ENCODE results near the gene PRPF40B.

GRCh38 chr12:49588281-49588680 is 35.1 kb upstream of the PRPF40B start:
- TF ChIP-seq CTCF (IDR thresholded peaks at IDR 0.05) (no peak), POLR2A (IDR thresholded peaks at IDR 0.05) (no peak)

Measured in testis (tissue), 2 donors.